A673 (cell line): Measurements from ENCODE around the gene GALC.

Experiments
- EZH2 ChIP-seq: fragments of 200-600 bp; sonication (generic); IDR thresholded peaks from 2 replicates; pipeline ENCODE4 v1.6.1; 2017; ENCODE audit warnings: borderline replicate concordance, low read depth, mild to moderate bottlenecking, mixed read lengths, antibody characterized with exemption, low read length; ENCODE audit not compliant: poor library complexity, severe bottlenecking
- TF ChIP-seq, protein P1 (sequence below): fragments of 300-800, 200-600 bp; sonication (generic); conservative IDR thresholded peaks from 2 replicates; pipeline ENCODE4 v1.5.1; 2017; ENCODE audit warnings: low read depth, mild to moderate bottlenecking, antibody characterized with exemption, low read length, moderate library complexity, mixed read lengths

DNA sequence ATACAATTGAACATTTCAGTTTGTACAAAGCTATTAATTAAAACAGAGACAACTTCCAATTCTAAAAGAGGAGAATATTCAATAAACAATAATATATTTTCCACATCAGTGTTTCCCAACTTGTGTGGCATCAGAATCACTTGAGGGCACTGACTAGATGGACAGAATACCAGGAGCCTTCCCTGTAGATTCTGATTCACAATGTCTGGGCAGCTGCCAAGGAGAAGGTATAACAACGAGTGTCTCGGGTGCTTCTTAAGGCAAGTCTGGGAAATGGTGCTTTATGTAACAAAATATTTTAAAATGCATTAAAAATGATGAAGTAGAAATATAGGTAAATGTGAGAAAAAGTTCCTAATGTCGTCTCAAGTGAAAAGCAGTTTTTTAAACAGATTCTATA is 26.2 kb downstream of the GALC start:
- TF ChIP-seq, protein P1, sequence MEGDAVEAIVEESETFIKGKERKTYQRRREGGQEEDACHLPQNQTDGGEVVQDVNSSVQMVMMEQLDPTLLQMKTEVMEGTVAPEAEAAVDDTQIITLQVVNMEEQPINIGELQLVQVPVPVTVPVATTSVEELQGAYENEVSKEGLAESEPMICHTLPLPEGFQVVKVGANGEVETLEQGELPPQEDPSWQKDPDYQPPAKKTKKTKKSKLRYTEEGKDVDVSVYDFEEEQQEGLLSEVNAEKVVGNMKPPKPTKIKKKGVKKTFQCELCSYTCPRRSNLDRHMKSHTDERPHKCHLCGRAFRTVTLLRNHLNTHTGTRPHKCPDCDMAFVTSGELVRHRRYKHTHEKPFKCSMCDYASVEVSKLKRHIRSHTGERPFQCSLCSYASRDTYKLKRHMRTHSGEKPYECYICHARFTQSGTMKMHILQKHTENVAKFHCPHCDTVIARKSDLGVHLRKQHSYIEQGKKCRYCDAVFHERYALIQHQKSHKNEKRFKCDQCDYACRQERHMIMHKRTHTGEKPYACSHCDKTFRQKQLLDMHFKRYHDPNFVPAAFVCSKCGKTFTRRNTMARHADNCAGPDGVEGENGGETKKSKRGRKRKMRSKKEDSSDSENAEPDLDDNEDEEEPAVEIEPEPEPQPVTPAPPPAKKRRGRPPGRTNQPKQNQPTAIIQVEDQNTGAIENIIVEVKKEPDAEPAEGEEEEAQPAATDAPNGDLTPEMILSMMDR: no peak
- no peak for TF ChIP-seq EZH2
